ENCODE results near the gene RBM33.

The RBM33 gene

GRCh38 chr7:155750255-155751125 lies 106.0 kb downstream of the RBM33 start:
- Mint-ChIP-seq H3K27ac (no peak overlapping the region), H3K9me3 (no peaks in the 10 kb centered on the region), H3K4me3 (no peak overlapping the region), H3K36me3 (ENCODE audit: low read depth) (peaks cover 61% of the 10 kb centered on the region), H3K27me3 (ENCODE audit: low read depth, poor library complexity) (no peaks in the 10 kb centered on the region), H3K4me1 (peaks cover 18% of the 10 kb centered on the region)
- no peak for DNase-seq
- TF ChIP-seq CTCF (IDR thresholded peaks at IDR 0.05) = no peak

- DNase-seq = no peak
- H3K27me3 Mint-ChIP-seq (ENCODE audit: low read depth, poor library complexity) = no peaks in the 10 kb centered on the region
- H3K9me3 Mint-ChIP-seq = peaks cover 6% of the 10 kb centered on the region
- no peak overlapping the region for H3K4me3 Mint-ChIP-seq
- H3K27ac Mint-ChIP-seq = no peak overlapping the region
- H3K36me3 Mint-ChIP-seq (ENCODE audit: low read depth) = peaks cover 64% of the 10 kb centered on the region
- TF ChIP-seq CTCF (IDR thresholded peaks at IDR 0.05) = no peak
- peaks cover 18% of the 10 kb centered on the region for H3K4me1 Mint-ChIP-seq
Measured at GRCh38 chr7:155751409-155751808, 106.9 kb downstream of the RBM33 start.

- no peak for TF ChIP-seq CTCF (IDR thresholded peaks at IDR 0.05)
- Mint-ChIP-seq H3K4me3 (no peak overlapping the region), H3K36me3 (ENCODE audit: low read depth) (peaks cover 76% of the 10 kb centered on the region), H3K4me1 (peaks cover 18% of the 10 kb centered on the region), H3K27ac (peak overlapping the region; percentile 6), H3K27me3 (ENCODE audit: low read depth, poor library complexity) (peaks cover 2% of the 10 kb centered on the region), H3K9me3 (peaks cover 16% of the 10 kb centered on the region)
- DNase-seq = no peak
Measured at GRCh38 chr7:155752756-155753445, 108.4 kb downstream of the RBM33 start.

GRCh38 chr7:155753446-155753965 lies 109.0 kb downstream of the RBM33 start:
- no peak for TF ChIP-seq CTCF (IDR thresholded peaks at IDR 0.05)
- peak overlapping the region; percentile 6 for H3K27ac Mint-ChIP-seq

GRCh38 chr7:155754165-155754564 lies 109.7 kb downstream of the RBM33 start:
- H3K36me3 Mint-ChIP-seq (ENCODE audit: low read depth) = peaks cover 80% of the 10 kb centered on the region
- H3K4me3 Mint-ChIP-seq = no peak overlapping the region
- H3K27me3 Mint-ChIP-seq (ENCODE audit: low read depth, poor library complexity) = peaks cover 2% of the 10 kb centered on the region
- TF ChIP-seq CTCF (IDR thresholded peaks at IDR 0.05) = no peak
- DNase-seq = no peak
- peaks cover 18% of the 10 kb centered on the region for H3K4me1 Mint-ChIP-seq
- no peak overlapping the region for H3K27ac Mint-ChIP-seq
- peaks cover 18% of the 10 kb centered on the region for H3K9me3 Mint-ChIP-seq

More at GRCh38 chr7:155753446-155753965, 109.0 kb downstream of the RBM33 start:
- Mint-ChIP-seq H3K4me3 (no peak overlapping the region), H3K27me3 (ENCODE audit: low read depth, poor library complexity) (peaks cover 2% of the 10 kb centered on the region), H3K36me3 (ENCODE audit: low read depth) (peaks cover 78% of the 10 kb centered on the region), H3K9me3 (peaks cover 16% of the 10 kb centered on the region), H3K4me1 (peaks cover 18% of the 10 kb centered on the region)
- no peak for DNase-seq

All from nephron progenitor cell (in vitro differentiated cells).